CD14-positive monocyte (primary cell): ENCODE data around the gene FAM25A. TPM values are rescaled to one million over a fixed set of nuclear protein-coding genes. Genes with fewer than 3 reads are reported as not detected.
"Not testable (repeated sequence)": the region's sequence is repeated elsewhere in the genome, so short reads cannot be mapped to it uniquely, and the experiment has no call there.

Source experiments
- DNase-seq, 3 donors: peaks; one replicate each; pipeline ENCODE4 v3.0.0-alpha.2; 2011 to 2022
- H2AFZ ChIP-seq: 2 replicates; pipeline ENCODE4 v1.6.0; 2012; ENCODE audit warnings: mild to moderate bottlenecking, low read depth, low read length, inconsistent platforms; ENCODE audit not compliant: insufficient read depth, poor library complexity, severe bottlenecking
- H3K27ac ChIP-seq, 2 donors: 1 replicate in 1 of 2; 2 replicates in 1 of 2; pipeline ENCODE4 v1.5.1; 2012 to 2013; ENCODE audit warnings: low read length in 2 of 2, control low read depth in 1 of 2, inconsistent platforms in 1 of 2, low read depth in 1 of 2, mild to moderate bottlenecking in 1 of 2
- H3K27me3 ChIP-seq, 2 donors: one replicate each; pipeline versions ENCODE4 v1.6.0 to v1.6.1; 2011 to 2013; ENCODE audit warnings: low read length in 2 of 2; ENCODE audit not compliant: control insufficient read depth in 2 of 2, insufficient read depth in 2 of 2
- H3K36me3 ChIP-seq, 2 donors: replicated peaks in 1 of 2; 1 replicate in 1 of 2; 2 replicates in 1 of 2; pipeline versions ENCODE4 v1.5.1 to v1.6.1; 2012 to 2013; ENCODE audit warnings: low read length in 2 of 2, control low read depth in 1 of 2, inconsistent platforms in 1 of 2, mild to moderate bottlenecking in 1 of 2; ENCODE audit not compliant: insufficient read depth in 2 of 2, control insufficient read depth in 1 of 2
- H3K4me1 ChIP-seq, 2 donors: 1 replicate in 1 of 2; 2 replicates in 1 of 2; pipeline versions ENCODE4 v1.5.1 to v1.6.1; 2012 to 2013; ENCODE audit warnings: low read length in 2 of 2, control low read depth in 1 of 2, inconsistent platforms in 1 of 2, mild to moderate bottlenecking in 1 of 2, moderate library complexity in 1 of 2; ENCODE audit not compliant: insufficient read depth in 2 of 2, control insufficient read depth in 1 of 2
- H3K4me2 ChIP-seq: replicated peaks from 2 replicates; pipeline ENCODE3; 2012; ENCODE audit warnings: low read length, moderate library complexity, mild to moderate bottlenecking; ENCODE audit not compliant: poor library complexity, severe bottlenecking; ENCODE audit errors: extremely low read depth
- H3K4me3 ChIP-seq, 3 experiments: fragments of 200-600 bp in 1 of 3; sonication (generic) in 1 of 3; replicated peaks in 1 of 3; 1 replicate in 2 of 3; 2 replicates in 1 of 3; pipeline ENCODE4 v1.5.1; 2011 to 2013; ENCODE audit warnings: low read length in 3 of 3, mild to moderate bottlenecking in 3 of 3, control low read depth in 2 of 3, low read depth in 2 of 3, inconsistent platforms in 1 of 3, moderate library complexity in 1 of 3
- H3K79me2 ChIP-seq: 2 replicates; pipeline ENCODE4 v1.6.0; 2012; ENCODE audit warnings: mild to moderate bottlenecking, control low read depth, inconsistent platforms, low read length, moderate library complexity; ENCODE audit not compliant: insufficient read depth
- H3K9ac ChIP-seq: 2 replicates; pipeline ENCODE4 v1.6.0; 2017; ENCODE audit warnings: low read length, mild to moderate bottlenecking; ENCODE audit not compliant: insufficient read depth, poor library complexity, severe bottlenecking
- H3K9me3 ChIP-seq, 2 donors: replicated peaks in 1 of 2; 1 replicate in 1 of 2; 2 replicates in 1 of 2; pipeline versions ENCODE4 v1.5.1 to v1.6.1; 2012 to 2013; ENCODE audit warnings: low read length in 2 of 2, control low read depth in 1 of 2; ENCODE audit not compliant: control insufficient read depth in 1 of 2, insufficient read depth in 1 of 2
- H4K20me1 ChIP-seq: 2 replicates; pipeline ENCODE4 v1.6.0; 2012; ENCODE audit warnings: mild to moderate bottlenecking, low read length, control low read depth, moderate library complexity; ENCODE audit not compliant: insufficient read depth
- H3K27ac Mint-ChIP-seq, 7 donors: one replicate each; pipeline ENCODE4 v1.8.0; 2020; ENCODE audit warnings: mild to moderate bottlenecking in 7 of 7, mixed read lengths in 7 of 7, moderate library complexity in 6 of 7, inconsistent platforms in 2 of 7
- H3K27me3 Mint-ChIP-seq, 3 donors: one replicate each; pipeline ENCODE4 v1.8.0; 2021 to 2022; ENCODE audit warnings: low read depth in 3 of 3, mild to moderate bottlenecking in 3 of 3, mixed read lengths in 3 of 3, moderate library complexity in 3 of 3, inconsistent platforms in 1 of 3
- H3K36me3 Mint-ChIP-seq, 2 donors: one replicate each; pipeline ENCODE4 v1.8.0; 2020; ENCODE audit warnings: mixed read lengths in 2 of 2, inconsistent platforms in 1 of 2, mild to moderate bottlenecking in 1 of 2
- H3K4me1 Mint-ChIP-seq: one replicate; pipeline ENCODE4 v1.8.0; 2020; ENCODE audit warnings: mild to moderate bottlenecking, mixed read lengths
- H3K4me3 Mint-ChIP-seq, 2 donors: one replicate each; pipeline ENCODE4 v1.8.0; 2020; ENCODE audit warnings: mild to moderate bottlenecking in 2 of 2, mixed read lengths in 2 of 2, moderate library complexity in 1 of 2
- H3K9me3 Mint-ChIP-seq, 7 donors: one replicate each; pipeline ENCODE4 v1.8.0; 2020 to 2022; ENCODE audit warnings: mixed read lengths in 7 of 7, mild to moderate bottlenecking in 6 of 7, moderate library complexity in 6 of 7, inconsistent platforms in 2 of 7
- CTCF ChIP-seq: fragments of 200-600 bp; IDR thresholded peaks from one replicate; pipeline ENCODE4 v1.8.0; 2022; ENCODE audit warnings: antibody characterized with exemption, mild to moderate bottlenecking
- WGBS: methylation state at CpG from one replicate; pipeline ENCODE4 v1.1.5; 2013; ENCODE audit warnings: missing lambda C conversion rate; ENCODE audit not compliant: insufficient coverage; 5-methylcytosine and 5-hydroxymethylcytosine counted together
- intact Hi-C, 2 donors: fragments of 100-400 bp; cut with micrococcal nuclease; formaldehyde crosslinking; loops; one replicate each; pipeline versions ENCODE4 v1.15.0 to v1.15.1; 2023
- polyA plus RNA-seq, 3 donors: library from polyadenylated mRNA; depleted of rRNA in 1 of 3; unstranded in 2 of 3; stranded (reverse) in 1 of 3; fragments of 300-500 nt in 2 of 3; fragments of >200 nt in 1 of 3; fragmentation: Illumina TruSeq in 2 of 3; gene quantifications; 1 replicate in 2 of 3; 2 replicates in 1 of 3; pipeline ENCODE4 v1.2.3, GENCODE V29; 2012 to 2021

Gene FAM25A
- polyA plus RNA-seq, 3 donors = not detected

GRCh38 chr10:87000491-87000890 is 19.6 kb upstream of the FAM25A start:
- H3K4me2 ChIP-seq = no peak overlapping the region
- no peaks in the 10 kb centered on the region for H4K20me1 ChIP-seq
- H3K27me3 ChIP-seq = no peaks in the 10 kb centered on the region
- no peaks in the 10 kb centered on the region for H3K79me2 ChIP-seq
- H3K4me1 Mint-ChIP-seq = peaks cover 10% of the 10 kb centered on the region
- H3K36me3 Mint-ChIP-seq = no peaks in the 10 kb centered on the region
- no CpG with 5 or more reads among the region's 3 CpGs for WGBS
- no peak overlapping the region for H3K4me3 ChIP-seq
- no peaks in the 10 kb centered on the region for H3K9me3 ChIP-seq
- no peak overlapping the region for H3K4me3 Mint-ChIP-seq
- no peak overlapping the region for H3K27ac ChIP-seq
- no peaks in the 10 kb centered on the region for H3K9me3 Mint-ChIP-seq
- H3K36me3 ChIP-seq = no peaks in the 10 kb centered on the region
- no peaks in the 10 kb centered on the region for H3K27me3 Mint-ChIP-seq
- intact Hi-C loops = no loop called here
- no peak overlapping the region for H2AFZ ChIP-seq
- peaks cover 0 to 4% of the 10 kb centered on the region in 2 donors for H3K4me1 ChIP-seq
- DNase-seq = peak; percentile 3 to 48 (median 27)
- no peak for TF ChIP-seq CTCF
- no peak overlapping the region for H3K9ac ChIP-seq
- peak overlapping the region in 1 of 7 donors; percentile 81 for H3K27ac Mint-ChIP-seq

GRCh38 chr10:87007124-87007523 is 13.0 kb upstream of the FAM25A start:
- intact Hi-C loops, H3K4me2 ChIP-seq, H3K9ac ChIP-seq, H3K4me1 ChIP-seq, H3K27me3 Mint-ChIP-seq, H3K4me3 Mint-ChIP-seq, H4K20me1 ChIP-seq, H3K4me1 Mint-ChIP-seq, H3K36me3 ChIP-seq, H3K9me3 ChIP-seq, H3K9me3 Mint-ChIP-seq, H3K27ac ChIP-seq, H3K4me3 ChIP-seq, H2AFZ ChIP-seq, H3K36me3 Mint-ChIP-seq, H3K27me3 ChIP-seq, DNase-seq, H3K79me2 ChIP-seq, H3K27ac Mint-ChIP-seq: not testable (repeated sequence)
- WGBS = no CpG with 5 or more reads among the region's 1 CpG

GRCh38 chr10:87007674-87008073 is 12.4 kb upstream of the FAM25A start:
- H3K9me3 ChIP-seq, H3K4me3 Mint-ChIP-seq, H3K4me2 ChIP-seq, H3K9ac ChIP-seq, H4K20me1 ChIP-seq, DNase-seq, H3K36me3 ChIP-seq, H3K4me3 ChIP-seq, H3K4me1 ChIP-seq, intact Hi-C loops, H2AFZ ChIP-seq, H3K27me3 ChIP-seq, H3K79me2 ChIP-seq, H3K27me3 Mint-ChIP-seq, H3K36me3 Mint-ChIP-seq, H3K27ac ChIP-seq, H3K9me3 Mint-ChIP-seq, H3K27ac Mint-ChIP-seq, H3K4me1 Mint-ChIP-seq: not testable (repeated sequence)
- no CpG with 5 or more reads among the region's 6 CpGs for WGBS

DNA sequence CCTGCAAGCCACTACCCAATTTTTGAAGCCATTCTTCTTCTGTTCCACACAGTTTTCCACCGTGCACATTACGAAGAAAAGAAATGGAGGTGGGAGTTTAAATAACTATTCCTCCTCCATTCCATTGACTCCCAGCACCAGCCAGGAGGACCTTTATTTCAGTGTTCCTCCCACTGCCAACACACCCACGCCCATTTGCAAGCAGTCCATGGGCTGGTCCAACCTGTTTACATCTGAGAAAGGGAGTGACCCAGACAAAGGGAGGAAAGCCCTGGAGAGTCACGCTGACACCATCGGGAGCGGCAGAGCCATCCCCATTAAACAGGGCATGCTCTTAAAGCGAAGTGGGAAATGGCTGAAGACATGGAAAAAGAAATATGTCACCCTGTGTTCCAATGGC is 11.8 kb upstream of the FAM25A start:
- DNase-seq, H3K9me3 Mint-ChIP-seq, H3K27ac Mint-ChIP-seq, H3K27ac ChIP-seq, H4K20me1 ChIP-seq, H3K27me3 ChIP-seq, H3K27me3 Mint-ChIP-seq, H3K79me2 ChIP-seq, H3K4me1 Mint-ChIP-seq, H3K4me1 ChIP-seq, H3K36me3 ChIP-seq, H3K9me3 ChIP-seq, H3K4me3 ChIP-seq, H3K4me3 Mint-ChIP-seq, H3K9ac ChIP-seq, intact Hi-C loops, H3K4me2 ChIP-seq, H2AFZ ChIP-seq, H3K36me3 Mint-ChIP-seq: not testable (repeated sequence)
- WGBS = no CpG with 5 or more reads among the region's 7 CpGs
